GM19395 (cell line): ENCODE data around the gene REX1BD.
"Not testable (repeated sequence)": the region's sequence is repeated elsewhere in the genome, so short reads cannot be mapped to it uniquely, and the experiment has no call there.

Source experiments
- ATAC-seq: cut with Tn5 transposase; IDR thresholded peaks from one replicate; pipeline ENCODE4 v1.9.1; 2021; ENCODE audit warnings: mild to moderate bottlenecking, moderate library complexity; ENCODE audit not compliant: unreplicated experiment

The REX1BD gene

DNA sequence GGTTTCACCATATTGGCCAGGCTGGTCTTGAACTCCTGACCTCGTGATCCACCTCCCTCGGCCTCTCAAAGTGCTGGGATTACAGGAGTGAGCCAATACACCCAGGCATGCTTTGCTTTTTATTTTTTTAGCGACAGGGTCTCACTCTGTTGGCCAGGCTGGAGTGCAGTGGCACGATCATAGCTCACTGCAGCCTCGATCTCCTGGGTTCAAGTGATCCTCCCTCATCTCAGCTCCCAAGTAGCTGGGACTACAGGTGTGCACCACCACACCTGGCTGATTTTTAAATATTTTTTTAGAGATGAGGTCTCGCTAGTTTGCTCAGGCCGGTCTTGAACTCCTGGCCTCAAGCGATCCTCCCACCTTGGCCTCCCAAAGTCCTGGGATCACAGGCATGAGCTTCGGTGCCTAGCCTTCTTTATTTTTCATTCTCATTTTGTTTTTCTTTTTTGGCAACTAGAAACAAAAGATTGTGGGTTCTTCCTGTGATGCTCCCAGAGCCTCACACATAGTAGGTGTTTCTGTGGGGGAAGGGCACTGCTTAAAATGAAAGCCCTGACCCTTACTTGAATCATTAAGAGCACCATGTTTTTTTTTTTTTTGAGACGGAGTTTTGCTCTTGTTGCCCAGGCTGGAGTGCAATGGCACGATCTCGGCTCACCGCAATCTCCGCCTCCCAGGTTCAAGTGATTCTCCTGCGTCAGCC lies 12.2 kb downstream of the REX1BD start:
- not testable (repeated sequence) for ATAC-seq

GRCh38 chr19:18601875-18602274 lies 13.3 kb downstream of the REX1BD start:
- no peak for ATAC-seq

- no peak for ATAC-seq
These were observed 14.8 kb downstream of the REX1BD start for GRCh38 chr19:18603255-18603957.

DNA sequence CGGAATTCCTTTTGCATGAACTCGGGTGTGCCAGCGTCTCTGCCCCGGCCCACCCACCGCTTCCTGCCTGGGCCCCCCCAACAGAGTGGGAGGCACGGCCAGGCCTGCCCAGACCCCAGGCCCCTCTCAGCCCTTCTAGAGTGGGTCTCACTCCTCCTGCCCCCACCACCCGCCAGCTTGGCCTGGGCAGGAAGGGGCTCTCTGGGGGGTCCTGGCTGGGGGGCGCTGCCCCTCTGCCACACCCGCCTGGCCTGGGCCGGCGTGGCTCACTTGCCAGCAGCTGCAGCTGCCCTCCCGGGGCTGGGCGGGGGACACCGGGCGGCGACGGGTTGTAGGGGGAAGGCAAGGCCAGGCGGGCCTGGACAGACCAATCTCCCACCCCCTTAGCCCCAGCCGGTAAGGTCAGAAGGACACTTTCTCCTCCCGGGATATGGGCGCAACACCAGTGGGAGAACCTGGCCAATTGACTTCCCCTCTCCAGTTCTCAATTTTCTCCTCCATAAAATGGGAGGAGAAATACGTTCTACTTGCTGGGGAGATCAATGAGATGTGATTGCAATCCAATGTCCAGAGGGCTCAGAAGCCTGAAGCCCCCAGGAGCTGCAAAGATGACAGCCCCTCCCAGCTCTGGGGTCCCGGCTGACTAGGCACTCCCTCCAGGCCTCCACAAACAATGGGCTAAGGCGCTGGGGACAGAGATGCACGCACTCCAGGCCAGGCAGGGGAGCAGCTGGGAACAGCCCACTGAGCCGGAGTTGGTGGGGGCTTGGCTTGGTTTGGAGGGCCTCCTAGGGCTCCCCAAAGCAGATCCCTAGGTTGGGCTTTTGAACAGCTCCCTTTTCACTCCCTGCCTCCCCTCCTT lies 15.6 kb downstream of the REX1BD start:
- ATAC-seq, result no peak

DNA sequence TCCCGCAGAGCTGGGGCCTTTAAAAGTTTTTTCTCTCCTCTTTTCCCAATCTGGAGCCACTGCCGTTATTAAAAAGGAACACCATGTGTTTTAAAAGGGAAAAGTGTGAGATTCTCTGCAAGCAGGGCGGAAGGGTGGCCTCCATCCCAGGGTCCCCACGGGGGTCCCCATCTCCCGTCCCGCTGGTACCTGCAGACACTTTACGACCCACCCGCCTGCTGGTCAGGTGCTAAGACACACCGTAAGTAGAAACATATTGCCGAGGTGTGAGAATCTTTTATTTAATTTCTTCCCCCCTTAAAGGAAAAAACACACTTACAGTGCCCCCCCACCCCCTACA lies 16.2 kb downstream of the REX1BD start:
- no peak for ATAC-seq

DNA sequence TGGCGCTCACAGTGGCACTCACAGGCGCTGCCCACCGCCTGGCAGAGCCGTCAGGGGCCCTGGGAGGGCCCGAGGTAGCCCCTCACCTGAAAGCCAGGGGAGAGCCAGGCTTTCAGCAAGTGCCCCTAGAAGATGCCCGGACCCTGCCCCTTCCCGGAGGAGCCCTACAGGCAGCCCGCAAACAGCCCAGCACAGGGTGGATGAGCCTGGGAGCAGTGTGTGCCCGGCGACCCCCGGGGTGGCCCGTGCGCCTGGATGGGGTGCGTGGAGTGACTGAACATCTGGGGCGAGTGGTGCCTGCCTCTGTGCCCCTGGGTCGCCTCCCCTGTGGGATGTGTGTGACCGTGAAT lies 16.6 kb downstream of the REX1BD start:
- no peak for ATAC-seq

DNA sequence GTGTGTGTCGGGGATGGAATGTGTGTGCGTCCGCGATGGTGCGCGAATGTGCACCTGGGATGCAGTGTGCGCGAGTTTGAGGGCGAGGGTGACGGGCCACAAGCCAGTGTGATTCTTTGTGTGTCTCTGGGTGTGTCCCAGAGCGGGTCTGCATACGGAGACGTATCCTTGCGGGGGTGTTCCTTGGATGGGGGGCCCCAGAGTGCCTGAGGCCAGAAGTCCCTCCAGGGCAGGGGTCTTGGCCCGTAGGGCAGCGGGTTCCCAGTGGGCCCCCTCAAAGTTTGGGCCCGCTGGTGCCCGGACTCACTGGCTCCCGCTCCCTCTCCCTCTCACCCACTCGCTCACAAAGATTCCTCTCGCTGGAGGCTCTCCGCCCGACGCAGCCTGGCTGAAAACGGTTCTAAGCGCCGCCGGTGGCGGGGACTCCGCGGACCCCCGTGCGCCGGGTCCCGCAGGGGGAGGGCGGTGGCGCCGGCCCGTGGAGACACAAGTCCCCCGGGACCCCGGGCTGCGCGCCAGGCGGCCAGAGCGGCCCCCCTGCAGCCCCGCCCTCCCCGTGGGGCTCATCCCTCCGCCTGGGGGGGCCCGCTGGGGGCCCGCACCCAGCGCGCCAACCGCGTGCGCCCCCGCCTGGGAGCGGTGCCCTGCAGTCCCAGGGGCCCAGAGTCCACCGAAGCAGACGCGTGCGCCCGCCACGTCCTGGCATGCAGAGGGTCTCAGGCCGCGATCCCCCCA lies 17.1 kb downstream of the REX1BD start:
- ATAC-seq, result no peak

DNA sequence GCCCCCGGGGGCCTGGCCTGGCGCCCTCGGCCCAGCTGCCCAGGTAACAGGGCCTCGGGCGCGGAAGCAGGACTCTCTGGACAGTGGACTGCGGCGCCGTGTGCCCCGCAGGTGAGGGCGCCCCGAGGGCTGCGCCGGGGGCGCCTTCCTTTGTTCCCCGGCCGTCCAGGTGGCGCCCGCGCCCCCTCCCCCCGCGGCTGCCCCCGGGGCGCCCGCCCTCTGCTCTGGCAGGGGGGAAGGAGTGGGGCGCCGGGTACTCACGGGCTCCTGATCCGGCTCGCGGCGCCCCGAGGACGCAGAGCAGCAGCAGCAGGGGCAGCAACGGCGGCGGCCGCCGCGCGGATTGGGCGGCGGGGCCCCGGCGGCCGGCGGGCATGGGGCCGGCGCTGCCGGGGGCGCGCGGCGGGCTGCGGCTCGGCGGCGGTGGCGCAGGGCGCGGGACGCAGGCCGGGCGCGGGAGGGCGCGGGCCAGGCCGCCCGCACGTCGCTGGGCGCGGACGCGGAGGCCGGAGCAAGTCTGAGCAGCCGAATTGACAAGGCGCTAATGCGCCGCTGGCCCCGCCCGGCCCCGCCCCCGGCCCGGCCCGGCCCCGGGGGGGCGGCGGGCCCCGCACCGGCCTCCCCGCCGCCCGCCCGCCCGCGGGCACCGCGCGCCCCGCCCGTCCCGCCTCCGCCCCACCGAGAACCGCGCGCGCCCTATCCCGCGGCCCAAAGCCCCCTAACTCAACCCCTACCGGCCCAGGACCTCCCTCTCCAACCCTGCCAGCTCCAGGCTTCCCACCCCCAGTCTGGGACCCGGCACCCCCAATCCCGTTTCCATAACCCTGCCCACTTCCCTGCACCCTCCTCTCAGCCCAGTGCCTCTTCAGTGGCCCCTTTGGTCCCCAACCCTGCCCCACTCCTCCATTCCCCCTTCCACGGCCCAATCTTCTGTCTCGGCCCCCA lies 18.0 kb downstream of the REX1BD start, which contains the start of gene CRLF1:
TSS of gene CRLF1 (minus strand) at position 519 of the 945 bp plus-strand sequence. CDS start at position 376, 143 bp downstream.
- no peak for ATAC-seq

GRCh38 chr19:18607226-18608101 lies 18.9 kb downstream of the REX1BD start:
- ATAC-seq, result no peak

DNA sequence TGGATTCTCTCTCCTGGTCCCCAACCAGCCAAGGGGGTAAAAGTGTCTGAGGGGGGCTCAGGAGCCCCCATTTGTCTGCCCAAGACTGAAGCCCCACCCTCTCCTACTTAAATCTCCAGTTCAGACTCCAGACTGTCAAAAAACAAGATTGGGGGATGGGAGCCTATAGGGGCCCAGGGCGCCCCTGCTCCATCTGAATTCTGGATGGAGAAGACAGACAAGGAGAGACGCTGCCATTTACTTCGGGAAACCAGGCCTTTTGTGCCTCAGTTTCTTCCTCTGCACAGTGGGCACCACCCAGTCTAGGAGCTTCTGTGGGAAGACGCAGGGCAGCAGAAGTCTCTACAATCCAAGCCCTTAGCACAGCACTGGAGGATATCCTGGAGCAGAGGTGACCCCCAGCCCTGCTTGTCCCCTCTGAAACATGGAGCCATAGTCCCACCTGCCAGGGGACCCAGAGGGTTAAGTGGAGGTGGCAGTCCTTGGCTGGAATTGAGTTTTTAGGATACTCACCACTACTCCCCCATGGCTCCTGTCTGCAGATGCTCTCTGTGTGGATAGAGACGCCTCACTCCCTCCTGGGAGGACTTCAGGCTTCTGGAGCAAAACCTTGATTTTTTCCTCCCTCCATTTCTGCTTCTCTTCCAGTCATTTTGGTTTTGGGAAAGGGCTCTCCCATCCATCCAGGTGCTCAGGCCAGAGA lies 19.7 kb downstream of the REX1BD start:
- ATAC-seq, result no peak

- no peak for ATAC-seq
These were observed 20.5 kb downstream of the REX1BD start for GRCh38 chr19:18608805-18609716.

GRCh38 chr19:18609717-18610051 lies 21.1 kb downstream of the REX1BD start:
- no peak for ATAC-seq

DNA sequence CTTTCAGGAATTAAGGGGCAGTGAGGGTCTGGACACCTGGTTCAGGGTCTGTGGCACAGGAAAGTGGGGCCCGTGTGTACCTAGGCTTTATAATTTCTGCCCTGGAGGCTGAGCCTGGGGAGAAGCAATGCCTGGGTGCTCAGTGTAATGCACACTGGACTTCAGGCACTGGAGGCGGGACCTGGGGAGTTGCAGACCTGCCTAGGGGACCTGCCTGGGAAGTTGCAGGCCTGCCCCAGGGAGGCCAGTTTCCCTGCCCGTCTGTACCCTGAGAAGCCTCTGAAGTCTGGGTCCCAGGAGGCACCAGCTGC lies 21.6 kb downstream of the REX1BD start:
- ATAC-seq, result no peak

DNA sequence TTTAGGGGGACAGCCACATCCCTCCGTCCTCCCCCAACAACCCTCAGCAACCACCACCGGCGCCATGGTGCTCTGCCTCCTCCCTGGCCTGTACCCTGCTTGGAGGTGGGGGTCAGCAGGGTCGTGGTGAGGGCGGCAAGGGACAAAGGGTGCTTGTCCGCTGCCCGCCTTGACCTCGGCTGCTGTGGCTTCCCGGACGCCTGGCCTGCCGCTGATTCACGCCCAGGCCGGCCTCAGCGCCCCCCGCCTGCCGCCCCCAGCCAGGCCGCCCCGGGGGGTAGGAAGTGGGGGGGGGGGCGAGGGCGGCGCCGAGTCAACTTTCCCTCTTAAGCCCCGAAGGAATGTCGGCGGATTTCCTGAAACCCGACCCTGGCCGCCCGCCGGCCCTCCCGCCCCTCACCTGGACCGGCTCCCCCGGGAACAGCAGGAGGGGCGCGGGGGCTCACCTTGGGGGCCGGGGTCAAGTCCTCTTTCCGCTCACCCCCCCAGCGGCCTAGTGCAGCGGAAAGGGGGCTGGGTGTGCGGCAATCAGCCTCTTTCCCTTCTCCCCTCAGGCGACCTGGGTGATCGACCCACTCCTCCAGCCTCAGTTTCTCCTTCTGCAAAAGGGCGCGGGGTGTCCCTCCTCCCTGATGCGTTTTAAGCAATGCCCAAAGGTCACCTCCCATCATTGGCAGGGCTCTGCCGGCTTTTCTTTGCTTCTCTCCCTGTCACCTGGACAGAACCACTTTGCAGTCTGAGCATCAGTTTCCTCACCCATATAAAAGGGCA lies 22.1 kb downstream of the REX1BD start:
- no peak for ATAC-seq

- ATAC-seq, result no peak
These were observed 22.9 kb downstream of the REX1BD start for GRCh38 chr19:18611327-18612050.

GRCh38 chr19:18612051-18612771 lies 23.6 kb downstream of the REX1BD start:
- no peak for ATAC-seq
